D721Med (cell line): ENCODE measurements around the gene MMD2.
A peak's percentile ranks its signal among the peaks of the same experiment; 100 is the strongest.

Experiments
- DNase-seq: peaks from one replicate; pipeline ENCODE4 v3.0.0; 2011; ENCODE audit warnings: low spot score; ENCODE audit not compliant: insufficient read length
- FAIRE-seq: peaks from 2 replicates; lab custom pipeline; 2011; peaks lifted over from hg19 to GRCh38; lab: Jason Lieb, UNC
- TF ChIP-seq, protein P1 (sequence below): IDR thresholded peaks from 2 replicates; pipeline ENCODE4 v1.5.1; 2012; ENCODE audit warnings: mild to moderate bottlenecking, control low read depth; ENCODE audit not compliant: insufficient read depth; ENCODE audit errors: missing control alignments

The MMD2 gene

DNA sequence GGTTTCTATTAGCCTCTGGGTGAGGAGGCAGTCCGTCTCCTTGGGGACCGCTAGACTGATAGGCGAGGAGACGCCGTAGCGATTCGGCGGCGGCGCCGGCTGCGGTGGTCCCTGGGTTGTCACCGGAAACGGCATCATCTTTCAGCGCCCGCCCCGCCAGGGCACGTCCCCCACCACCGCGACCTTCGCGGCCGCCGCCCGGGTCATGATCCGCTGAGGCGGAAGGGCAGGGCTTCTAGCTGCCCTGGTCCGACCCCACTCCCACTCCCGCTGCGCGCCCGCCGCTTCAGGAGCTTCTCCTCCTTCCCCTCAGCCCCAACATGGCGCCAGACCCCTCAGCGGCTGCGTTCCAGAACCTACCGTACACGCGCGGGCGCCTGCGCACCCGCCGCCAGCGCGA, 97.3 kb downstream of the MMD2 start, which contains the start of gene PAPOLB:
Gene PAPOLB, minus strand, starts transcription at position 358 of the 400 bp plus-strand sequence. Its CDS starts 220 bp downstream, at position 138.
- FAIRE-seq (no peak), DNase-seq (no peak)

DNA sequence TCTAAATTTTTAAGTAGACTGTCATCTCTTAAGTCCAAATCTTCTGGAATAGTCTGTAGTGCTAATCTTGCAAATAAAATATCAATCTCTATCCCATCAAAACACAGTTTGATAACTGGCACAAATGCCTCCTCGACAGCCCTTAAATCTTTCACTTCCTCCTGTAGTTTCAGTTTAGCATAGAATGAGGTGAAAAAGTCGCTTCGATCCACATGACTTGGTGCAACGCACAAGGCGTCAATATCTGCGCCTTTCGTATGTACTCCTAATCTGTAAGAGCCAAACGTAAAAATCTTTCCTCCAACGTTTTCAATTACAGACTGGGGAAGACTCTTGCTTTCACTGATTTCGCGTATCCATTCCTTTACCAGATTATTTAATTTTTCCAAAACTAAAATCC, 97.8 kb downstream of the MMD2 start:
- FAIRE-seq = no peak
- TF ChIP-seq, protein P1, sequence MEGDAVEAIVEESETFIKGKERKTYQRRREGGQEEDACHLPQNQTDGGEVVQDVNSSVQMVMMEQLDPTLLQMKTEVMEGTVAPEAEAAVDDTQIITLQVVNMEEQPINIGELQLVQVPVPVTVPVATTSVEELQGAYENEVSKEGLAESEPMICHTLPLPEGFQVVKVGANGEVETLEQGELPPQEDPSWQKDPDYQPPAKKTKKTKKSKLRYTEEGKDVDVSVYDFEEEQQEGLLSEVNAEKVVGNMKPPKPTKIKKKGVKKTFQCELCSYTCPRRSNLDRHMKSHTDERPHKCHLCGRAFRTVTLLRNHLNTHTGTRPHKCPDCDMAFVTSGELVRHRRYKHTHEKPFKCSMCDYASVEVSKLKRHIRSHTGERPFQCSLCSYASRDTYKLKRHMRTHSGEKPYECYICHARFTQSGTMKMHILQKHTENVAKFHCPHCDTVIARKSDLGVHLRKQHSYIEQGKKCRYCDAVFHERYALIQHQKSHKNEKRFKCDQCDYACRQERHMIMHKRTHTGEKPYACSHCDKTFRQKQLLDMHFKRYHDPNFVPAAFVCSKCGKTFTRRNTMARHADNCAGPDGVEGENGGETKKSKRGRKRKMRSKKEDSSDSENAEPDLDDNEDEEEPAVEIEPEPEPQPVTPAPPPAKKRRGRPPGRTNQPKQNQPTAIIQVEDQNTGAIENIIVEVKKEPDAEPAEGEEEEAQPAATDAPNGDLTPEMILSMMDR = no peak
- no peak for DNase-seq

More for the DNA sequence above, 97.3 kb downstream of the MMD2 start, which contains the start of gene PAPOLB:
- TF ChIP-seq, protein P1 = no peak

DNA sequence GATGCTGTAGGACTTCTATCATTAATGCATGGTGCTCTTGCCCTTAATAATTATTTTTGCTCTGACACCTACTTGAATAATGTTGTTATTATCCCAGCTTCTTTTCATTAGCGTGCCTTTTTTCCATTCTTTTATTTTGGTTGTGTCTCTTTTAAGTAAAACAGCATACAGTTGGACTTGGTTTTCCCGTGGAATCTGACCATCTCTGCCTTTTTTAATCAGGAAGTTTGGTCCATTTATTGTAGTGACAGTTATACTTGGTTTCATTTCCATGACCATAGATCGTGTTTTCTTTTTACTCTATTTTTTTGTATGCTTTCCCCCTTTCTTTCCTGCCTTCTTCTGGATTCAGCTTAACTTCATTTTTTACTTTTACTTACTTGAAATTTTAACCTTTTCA, 101.8 kb downstream of the MMD2 start:
- FAIRE-seq = no peak
- DNase-seq = no peak
- TF ChIP-seq, protein P1 = no peak

DNA sequence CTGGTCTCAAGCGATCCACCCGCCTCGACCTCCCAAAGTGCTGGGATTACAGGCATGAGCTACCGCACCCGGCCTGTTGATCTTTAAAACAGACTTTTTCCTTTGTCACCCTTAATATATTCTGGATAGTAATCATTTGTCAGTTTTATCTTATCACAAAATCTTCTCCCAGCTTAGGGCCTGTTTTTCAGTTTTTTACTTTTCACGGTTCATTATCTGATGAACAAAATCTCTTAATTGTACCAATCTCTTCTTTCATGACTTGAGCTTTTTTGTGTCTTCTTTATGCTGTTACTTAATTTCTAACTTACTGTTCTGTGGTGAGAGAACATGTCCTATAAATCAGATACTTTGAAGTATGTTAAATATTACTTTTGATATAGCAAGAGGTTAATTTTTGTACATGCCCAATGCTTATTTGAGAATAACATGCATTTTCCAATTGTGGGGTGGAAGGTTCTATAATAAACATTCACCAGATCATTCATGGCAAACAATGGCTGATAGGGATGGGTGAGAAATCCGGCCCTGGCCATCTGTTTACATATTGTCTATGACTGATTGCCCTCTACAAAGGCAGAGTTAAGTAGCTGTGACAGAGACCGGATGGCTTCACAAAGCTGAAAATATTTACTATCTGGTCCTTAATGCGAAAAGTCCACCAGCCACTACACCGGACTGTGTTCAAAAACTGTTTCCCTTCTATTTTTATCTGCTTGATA, 102.5 kb downstream of the MMD2 start:
- TF ChIP-seq, protein P1 = no peak
- FAIRE-seq = peak; percentile 87
- DNase-seq = no peak
